SK-N-SH treated with all-trans-retinoic acid at 6 μM for 48 hours (cell line): Measurements from ENCODE around the gene ADGRG6.

Source experiments
- ATAC-seq: fragments of 200-7000 bp; cut with Tn5 transposase; 3 replicates; pipeline ENCODE4 v1.9.1; 2020; ENCODE audit warnings: mild to moderate bottlenecking, moderate library complexity
- ARNTL ChIP-seq: fragments of 450-650 bp; formaldehyde crosslinking; IDR thresholded peaks from 2 replicates; pipeline ENCODE4 v1.5.0; 2020; ENCODE audit warnings: low read depth, mild to moderate bottlenecking, moderate library complexity, borderline replicate concordance
- BACH2 ChIP-seq: fragments of 250-450 bp; sonication (Bioruptor Pico); IDR thresholded peaks from 2 replicates; pipeline ENCODE4 v1.9.0; 2021; ENCODE audit warnings: mild to moderate bottlenecking, borderline replicate concordance
- CREB5 ChIP-seq: fragments of 250-450 bp; sonication (Bioruptor Pico); IDR thresholded peaks from 2 replicates; pipeline ENCODE4 v1.5.1; 2020; ENCODE audit warnings: low read depth, mild to moderate bottlenecking, moderate library complexity
- CSRNP3 ChIP-seq: fragments of 250-450 bp; sonication (Bioruptor Pico); IDR thresholded peaks from 2 replicates; pipeline ENCODE4 v1.5.1; 2021; ENCODE audit warnings: mild to moderate bottlenecking, moderate library complexity
- ESRRG ChIP-seq: fragments of 250-450 bp; sonication (Bioruptor Pico); IDR thresholded peaks from 2 replicates; pipeline ENCODE4 v1.6.1; 2021; ENCODE audit warnings: mild to moderate bottlenecking
- GLIS3 ChIP-seq: fragments of 250-450 bp; sonication (Bioruptor Pico); IDR thresholded peaks from 2 replicates; pipeline ENCODE4 v1.5.0; 2020; ENCODE audit warnings: mild to moderate bottlenecking, moderate library complexity
- ISL1 ChIP-seq: fragments of 250-450 bp; sonication (Bioruptor Pico); IDR thresholded peaks from 2 replicates; pipeline ENCODE4 v2.1.2; 2022; ENCODE audit warnings: mild to moderate bottlenecking, moderate library complexity
- OSR1 ChIP-seq: fragments of 250-450 bp; sonication (Bioruptor Pico); IDR thresholded peaks from 2 replicates; pipeline ENCODE4 v1.8.0; 2022; ENCODE audit warnings: moderate library complexity, mild to moderate bottlenecking, inconsistent platforms
- PATZ1 ChIP-seq: fragments of 250-450 bp; sonication (Bioruptor Pico); IDR thresholded peaks from 2 replicates; pipeline ENCODE4 v1.8.0; 2020; ENCODE audit warnings: mild to moderate bottlenecking, moderate library complexity, borderline replicate concordance
- POU6F1 ChIP-seq: fragments of 250-450 bp; sonication (Bioruptor Pico); IDR thresholded peaks from 2 replicates; pipeline ENCODE4 v1.8.0; 2021; ENCODE audit warnings: low read depth, mild to moderate bottlenecking, moderate library complexity, borderline replicate concordance
- PPARA ChIP-seq: fragments of 250-450 bp; sonication (Bioruptor Pico); IDR thresholded peaks from 2 replicates; pipeline ENCODE4 v1.5.0; 2020; ENCODE audit warnings: mild to moderate bottlenecking, borderline replicate concordance
- RARB ChIP-seq: fragments of 250-450 bp; sonication (Bioruptor Pico); IDR thresholded peaks from 2 replicates; pipeline ENCODE4 v1.8.0; 2021; ENCODE audit warnings: mild to moderate bottlenecking, moderate library complexity
- SNAI2 ChIP-seq: fragments of 250-450 bp; sonication (Bioruptor Pico); IDR thresholded peaks from 2 replicates; pipeline ENCODE4 v1.5.0; 2020; ENCODE audit warnings: mild to moderate bottlenecking, moderate library complexity
- TCF4 ChIP-seq: fragments of 250-450 bp; sonication (Bioruptor Pico); IDR thresholded peaks from 2 replicates; pipeline ENCODE4 v1.8.0; 2021; ENCODE audit warnings: mild to moderate bottlenecking, moderate library complexity, borderline replicate concordance
- TOX ChIP-seq: fragments of 250-450 bp; sonication (Bioruptor Pico); IDR thresholded peaks from 2 replicates; pipeline ENCODE4 v1.8.0; 2021; ENCODE audit warnings: mild to moderate bottlenecking, moderate library complexity, borderline replicate concordance
- TSHZ2 ChIP-seq: fragments of 250-450 bp; sonication (Bioruptor Pico); IDR thresholded peaks from 2 replicates; pipeline ENCODE4 v1.5.0; 2020; ENCODE audit warnings: mild to moderate bottlenecking, moderate library complexity
- ZC3H10 ChIP-seq: fragments of 250-450 bp; sonication (Bioruptor Pico); IDR thresholded peaks from 2 replicates; pipeline ENCODE4 v1.5.1; 2021; ENCODE audit warnings: mild to moderate bottlenecking, moderate library complexity
- ZFP3 ChIP-seq: fragments of 250-450 bp; sonication (Bioruptor Pico); IDR thresholded peaks from 2 replicates; pipeline ENCODE4 v1.5.0; 2020; ENCODE audit warnings: mild to moderate bottlenecking, moderate library complexity
- ZFP30 ChIP-seq: fragments of 450-650 bp; formaldehyde crosslinking; IDR thresholded peaks from 2 replicates; pipeline ENCODE4 v1.5.0; 2022; ENCODE audit warnings: mild to moderate bottlenecking, moderate library complexity
- ZNF565 ChIP-seq: fragments of 450-650 bp; formaldehyde crosslinking; conservative IDR thresholded peaks from 2 replicates; pipeline ENCODE4 v1.5.0; 2020; ENCODE audit warnings: low read depth, mild to moderate bottlenecking, moderate library complexity
- ZNF70 ChIP-seq: fragments of 450-650 bp; formaldehyde crosslinking; IDR thresholded peaks from 2 replicates; pipeline ENCODE4 v1.5.0; 2020; ENCODE audit warnings: mild to moderate bottlenecking, moderate library complexity
- ZNF8 ChIP-seq: fragments of 450-650 bp; formaldehyde crosslinking; IDR thresholded peaks from 2 replicates; pipeline ENCODE4 v1.5.0; 2020; ENCODE audit warnings: mild to moderate bottlenecking, moderate library complexity

The ADGRG6 gene

GRCh38 chr6:142463988-142464387, 162.2 kb downstream of the ADGRG6 start:
- no peak for TF ChIP-seq TCF4
- no peak for TF ChIP-seq POU6F1 (CRISPR knock-in tag)
- TF ChIP-seq ISL1, result no peak
- TF ChIP-seq CSRNP3, result no peak
- no peak for TF ChIP-seq ESRRG
- TF ChIP-seq SNAI2, result no peak
- TF ChIP-seq OSR1, result no peak
- TF ChIP-seq GLIS3 (CRISPR knock-in tag), result no peak
- TF ChIP-seq BACH2 (CRISPR knock-in tag), result no peak
- no peak for TF ChIP-seq ZFP3 (CRISPR knock-in tag)
- no peak for TF ChIP-seq CREB5 (CRISPR knock-in tag)
- TF ChIP-seq ARNTL (CRISPR knock-in tag), result no peak
- no peak for TF ChIP-seq PPARA
- no peak for TF ChIP-seq TOX (CRISPR knock-in tag)
- no peak for TF ChIP-seq ZNF565
- TF ChIP-seq ZFP30 (CRISPR knock-in tag), result no peak
- no peak for TF ChIP-seq ZC3H10 (CRISPR knock-in tag)
- ATAC-seq, result no peak

GRCh38 chr6:142469220-142469619, 167.4 kb downstream of the ADGRG6 start:
- TF ChIP-seq ISL1, result no peak
- TF ChIP-seq RARB (CRISPR knock-in tag), result no peak
- no peak for TF ChIP-seq BACH2 (CRISPR knock-in tag)
- no peak for TF ChIP-seq ZNF70 (CRISPR knock-in tag)
- no peak for TF ChIP-seq CREB5 (CRISPR knock-in tag)
- no peak for TF ChIP-seq ZNF8 (CRISPR knock-in tag)
- TF ChIP-seq PATZ1, result no peak
- TF ChIP-seq ZNF565, result no peak
- no peak for TF ChIP-seq ZFP3 (CRISPR knock-in tag)
- no peak for TF ChIP-seq TOX (CRISPR knock-in tag)
- no peak for TF ChIP-seq ESRRG
- no peak for TF ChIP-seq SNAI2
- no peak for ATAC-seq

GRCh38 chr6:142470421-142470820, 168.6 kb downstream of the ADGRG6 start:
- no peak for ATAC-seq
- no peak for TF ChIP-seq CREB5 (CRISPR knock-in tag)
- no peak for TF ChIP-seq OSR1
- no peak for TF ChIP-seq CSRNP3
- TF ChIP-seq ISL1, result no peak
- TF ChIP-seq TSHZ2 (CRISPR knock-in tag), result no peak
- no peak for TF ChIP-seq PPARA
- TF ChIP-seq ZNF565, result no peak
